ENCODE measurements around the gene HOXA9. TPM values are rescaled to one million over a fixed set of nuclear protein-coding genes. Genes with fewer than 3 reads are reported as not detected.
A peak's percentile ranks its signal among the peaks of the same experiment; 100 is the strongest.

HOXA9 gene
- total and polyA plus RNA-seq, 9 donors: 0.12 to 2.5 (median 0.57) TPM; not detected in 1

GRCh38 chr7:27202018-27202861 lies 36.9 kb upstream of the HOXA9 start:
- intact Hi-C loops (cut with DNase I): loop anchor here in 2 of 4 donors (5.0 to 10.0 kb wide), 2 partner anchors 723 to 890 kb away; no protein-coding TSS in a partner anchor
- no peak for TF ChIP-seq POLR2A (IDR thresholded peaks at IDR 0.05)
- TF ChIP-seq CTCF (IDR thresholded peaks at IDR 0.05): no peak
- TF ChIP-seq EP300 (IDR thresholded peaks at IDR 0.05): no peak
- Histone ChIP-seq H3K4me1 (ENCODE audit: insufficient read depth) (peaks cover 8% of the 10 kb centered on the region), H3K36me3 (no peaks in the 10 kb centered on the region), H3K27ac (no peak overlapping the region), H3K27me3 (peaks cover 6% of the 10 kb centered on the region), H3K4me3 (no peak overlapping the region), H3K9me3 (no peaks in the 10 kb centered on the region)
- no peak for DNase-seq
- 13 to 25% (median 18%) methylated on average over 30 of the region's 30 CpGs for WGBS, 3 donors

GRCh38 chr7:27201580-27202017 lies 36.3 kb upstream of the HOXA9 start:
- H3K27ac ChIP-seq: no peak overlapping the region
- H3K4me3 ChIP-seq: no peak overlapping the region
- H3K4me1 ChIP-seq (ENCODE audit: insufficient read depth): peaks cover 8% of the 10 kb centered on the region
- no peak for TF ChIP-seq POLR2A (IDR thresholded peaks at IDR 0.05)
- no peak for TF ChIP-seq EP300 (IDR thresholded peaks at IDR 0.05)
- TF ChIP-seq CTCF (IDR thresholded peaks at IDR 0.05): no peak
- intact Hi-C loops (cut with DNase I): loop anchor here in 2 of 4 donors (5.0 to 10.0 kb wide), 2 partner anchors 723 to 891 kb away; no protein-coding TSS in a partner anchor
- peaks cover 6% of the 10 kb centered on the region for H3K27me3 ChIP-seq
- no peak for DNase-seq
- 28 to 32% (median 31%) methylated on average over 4 of the region's 4 CpGs for WGBS, 3 donors
- no peaks in the 10 kb centered on the region for H3K36me3 ChIP-seq
- H3K9me3 ChIP-seq: no peaks in the 10 kb centered on the region

- peaks cover 6% of the 10 kb centered on the region for H3K27me3 ChIP-seq
- H3K27ac ChIP-seq: no peak overlapping the region
- TF ChIP-seq EP300 (IDR thresholded peaks at IDR 0.05) (no peak), POLR2A (IDR thresholded peaks at IDR 0.05) (no peak), CTCF (IDR thresholded peaks at IDR 0.05) (no peak)
- peaks cover 8% of the 10 kb centered on the region for H3K4me1 ChIP-seq (ENCODE audit: insufficient read depth)
- WGBS, 3 donors: 13 to 23% (median 18%) methylated on average over 14 of the region's 14 CpGs
- no peaks in the 10 kb centered on the region for H3K9me3 ChIP-seq
- intact Hi-C loops (cut with DNase I): loop anchor here in 2 of 4 donors (5.0 to 10.0 kb wide), 2 partner anchors 724 to 891 kb away; no protein-coding TSS in a partner anchor
- H3K4me3 ChIP-seq: peak overlapping the region; percentile 20
- no peaks in the 10 kb centered on the region for H3K36me3 ChIP-seq
- DNase-seq: no peak
These were observed 35.6 kb upstream of the HOXA9 start for GRCh38 chr7:27200761-27201579.

Data from ovary (tissue), 9 donors.